ENCODE data around the gene HERC5. TPM values are rescaled to one million over a fixed set of nuclear protein-coding genes. Genes with fewer than 3 reads are reported as not detected.

HERC5 gene
- total RNA-seq, 1 experiment from 2014 or later = 17.2 TPM

- WGBS (ENCODE audit: extremely low coverage, insufficient read length, low lambda C conversion rate) = no CpG with 5 or more reads among the region's 4 CpGs
- peak overlapping the region; percentile 79 for H3K27ac ChIP-seq (ENCODE audit: insufficient read length, low read depth, low read length)
Observed at GRCh38 chr4:88533937-88534750, 77.2 kb downstream of the HERC5 start.

More at GRCh38 chr4:88533937-88534750, 77.2 kb downstream of the HERC5 start:
- no peak for DNase-seq
- H3K9me3 Mint-ChIP-seq = no peaks in the 10 kb centered on the region
- no peak overlapping the region for H4K5ac ChIP-seq (ENCODE audit: insufficient read length, low read depth, low read length)
- H3K4ac ChIP-seq (ENCODE audit: low read depth, low read length) = no peak overlapping the region
- H3K79me2 ChIP-seq (ENCODE audit: insufficient read depth, low read length) = peaks cover 14% of the 10 kb centered on the region; the same call in 1 of the 2 replicates
- peaks cover 28 to 38% of the 10 kb centered on the region in 2 experiments for H3K4me1 Mint-ChIP-seq
- H2BK120ac ChIP-seq (ENCODE audit: low read depth, low read length, poor library complexity, severe bottlenecking) = no peak overlapping the region
- TF ChIP-seq CTCF (conservative IDR thresholded peaks at IDR 0.05) = no peak
- peak overlapping the region; percentile 91 for H3K4me2 ChIP-seq (ENCODE audit: insufficient read depth, insufficient read length, low read length)
- no peak overlapping the region for H4K8ac ChIP-seq (replicated peaks; ENCODE audit: insufficient read length, low read depth, low read length)
- H2AK5ac ChIP-seq (ENCODE audit: insufficient read length, low read length) = no peak overlapping the region
- H3K14ac ChIP-seq (ENCODE audit: insufficient read depth, low read length) = no peak overlapping the region
- H3K36me3 Mint-ChIP-seq (ENCODE audit: insufficient read depth in 1 of 3, low read depth in 3 of 3) = no peaks in the 10 kb centered on the region
- peak overlapping the region; percentile 35 to 44; a peak in 4 of 5 replicates for H3K4me3 Mint-ChIP-seq
- no peaks in the 10 kb centered on the region for H3K27me3 Mint-ChIP-seq (ENCODE audit: low read depth)
- no peak overlapping the region for H2BK20ac ChIP-seq (ENCODE audit: low read depth, low read length, poor library complexity, severe bottlenecking)
- H2BK12ac ChIP-seq (ENCODE audit: insufficient read length, low read depth, low read length) = no peak overlapping the region
- no peaks in the 10 kb centered on the region for H4K20me1 ChIP-seq (ENCODE audit: control insufficient read depth, insufficient read depth, insufficient read length)
- no peaks in the 10 kb centered on the region for H3K27me3 ChIP-seq (ENCODE audit: insufficient read depth, low read length)
- H3K23me2 ChIP-seq (ENCODE audit: insufficient read length, low read depth, low read length, poor library complexity, severe bottlenecking) = no peaks in the 10 kb centered on the region
- no peak overlapping the region for H2BK5ac ChIP-seq (ENCODE audit: insufficient read length, low read length)
- no peak overlapping the region for H3K18ac ChIP-seq (ENCODE audit: insufficient read length, low read depth, low read length)
- no peaks in the 10 kb centered on the region for H3K9me3 ChIP-seq (ENCODE audit: control insufficient read depth, low read depth, low read length)
- H3K56ac ChIP-seq (ENCODE audit: insufficient read length, low read depth, low read length) = no peak overlapping the region
- no peak overlapping the region for H2BK15ac ChIP-seq (ENCODE audit: low read depth, low read length)
- no peak overlapping the region for H3K23ac ChIP-seq (ENCODE audit: insufficient read length, low read depth, low read length)
- peak overlapping the region; percentile 59 for H2AFZ ChIP-seq (ENCODE audit: low read length)
- no peak overlapping the region for H3K9ac ChIP-seq (ENCODE audit: extremely low read depth, insufficient read length, low read length)
- H3T11ph ChIP-seq (ENCODE audit: low read length) = no peak overlapping the region
- H3K4me1 ChIP-seq (ENCODE audit: insufficient read depth, low read length) = no peaks in the 10 kb centered on the region; the same call in 1 of the 2 replicates
- H4K91ac ChIP-seq (ENCODE audit: insufficient read length, low read depth, low read length) = no peak overlapping the region
- H3K27ac Mint-ChIP-seq = peak overlapping the region; percentile 45 to 94 (median 76); a peak in 6 of 7 replicates
- no peaks in the 10 kb centered on the region for H3K79me1 ChIP-seq (ENCODE audit: insufficient read depth, low read depth, low read length, poor library complexity, severe bottlenecking)
